D721Med (cell line): ENCODE measurements around the gene CASS4.
"Not testable (repeated sequence)": the region's sequence is repeated elsewhere in the genome, so short reads cannot be mapped to it uniquely, and the experiment has no call there.

Experiments used
- DNase-seq: peaks from one replicate; pipeline ENCODE4 v3.0.0; 2011; ENCODE audit warnings: low spot score; ENCODE audit not compliant: insufficient read length
- FAIRE-seq: peaks from 2 replicates; lab custom pipeline; 2011; peaks lifted over from hg19 to GRCh38; lab: Jason Lieb, UNC
- CTCF ChIP-seq: IDR thresholded peaks from 2 replicates; pipeline ENCODE4 v1.5.1; 2012; ENCODE audit warnings: mild to moderate bottlenecking, control low read depth; ENCODE audit not compliant: insufficient read depth; ENCODE audit errors: missing control alignments

Gene CASS4

GRCh38 chr20:56383334-56383733 lies 28.7 kb upstream of the CASS4 start:
- FAIRE-seq, result no peak
- DNase-seq, result no peak
- no peak for TF ChIP-seq CTCF

GRCh38 chr20:56385130-56385529 lies 26.9 kb upstream of the CASS4 start:
- FAIRE-seq (no peak), DNase-seq (no peak)
- no peak for TF ChIP-seq CTCF

GRCh38 chr20:56386219-56386618 lies 25.8 kb upstream of the CASS4 start:
- no peak for FAIRE-seq
- no peak for DNase-seq
- no peak for TF ChIP-seq CTCF

- DNase-seq (no peak), FAIRE-seq (no peak)
- TF ChIP-seq CTCF, result no peak
Observed at GRCh38 chr20:56388882-56389281, 23.2 kb upstream of the CASS4 start.

GRCh38 chr20:56389807-56390206 lies 22.3 kb upstream of the CASS4 start:
- no peak for FAIRE-seq
- DNase-seq, result no peak
- TF ChIP-seq CTCF, result no peak

GRCh38 chr20:56390396-56390795 lies 21.7 kb upstream of the CASS4 start:
- FAIRE-seq, DNase-seq: not testable (repeated sequence)

- no peak for TF ChIP-seq CTCF
- FAIRE-seq, result no peak
- DNase-seq, result no peak
Observed at GRCh38 chr20:56391037-56391436, 21.0 kb upstream of the CASS4 start.

GRCh38 chr20:56391596-56392131 lies 20.4 kb upstream of the CASS4 start:
- FAIRE-seq (no peak), DNase-seq (no peak)
- TF ChIP-seq CTCF, result no peak
